SU-DHL-6 (cell line): Measurements from ENCODE around the gene EEF2KMT.

Experiments
- EZH2phosphoT487 ChIP-seq: fragments of 200-600 bp; sonication (generic), shearing (Covaris generic); conservative IDR thresholded peaks from 2 replicates; pipeline ENCODE4 v1.6.1; 2018; ENCODE audit warnings: mild to moderate bottlenecking, antibody characterized with exemption, low read length, moderate library complexity, mixed read lengths
- TF ChIP-seq, protein P1 (sequence below): fragments of 200-600 bp; sonication (generic); IDR thresholded peaks from one replicate; pipeline ENCODE4 v1.5.1; 2017; ENCODE audit warnings: antibody characterized with exemption, mild to moderate bottlenecking, low read length, moderate library complexity; ENCODE audit not compliant: insufficient read depth, poor library complexity, severe bottlenecking

DNA sequence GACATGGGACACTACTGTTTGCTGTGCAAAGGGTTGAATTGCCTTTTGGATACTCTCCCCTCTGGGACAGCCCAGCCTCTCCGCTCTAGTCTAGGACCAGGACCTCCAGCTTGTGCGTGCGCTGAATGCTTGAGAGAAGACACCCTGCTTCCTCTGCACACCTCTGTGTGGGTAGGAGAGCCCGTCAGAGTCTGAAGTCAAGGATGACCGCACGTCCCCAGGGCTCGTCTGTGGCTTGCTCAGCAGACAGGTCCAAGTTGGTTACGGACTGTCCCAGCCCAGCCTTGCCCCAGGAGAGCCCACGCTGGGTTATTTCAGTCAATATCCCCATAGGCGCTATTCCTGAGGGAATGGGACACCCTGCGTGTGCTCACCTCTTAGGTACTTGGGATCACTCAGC, 35.5 kb downstream of the EEF2KMT start:
- TF ChIP-seq, protein P1, sequence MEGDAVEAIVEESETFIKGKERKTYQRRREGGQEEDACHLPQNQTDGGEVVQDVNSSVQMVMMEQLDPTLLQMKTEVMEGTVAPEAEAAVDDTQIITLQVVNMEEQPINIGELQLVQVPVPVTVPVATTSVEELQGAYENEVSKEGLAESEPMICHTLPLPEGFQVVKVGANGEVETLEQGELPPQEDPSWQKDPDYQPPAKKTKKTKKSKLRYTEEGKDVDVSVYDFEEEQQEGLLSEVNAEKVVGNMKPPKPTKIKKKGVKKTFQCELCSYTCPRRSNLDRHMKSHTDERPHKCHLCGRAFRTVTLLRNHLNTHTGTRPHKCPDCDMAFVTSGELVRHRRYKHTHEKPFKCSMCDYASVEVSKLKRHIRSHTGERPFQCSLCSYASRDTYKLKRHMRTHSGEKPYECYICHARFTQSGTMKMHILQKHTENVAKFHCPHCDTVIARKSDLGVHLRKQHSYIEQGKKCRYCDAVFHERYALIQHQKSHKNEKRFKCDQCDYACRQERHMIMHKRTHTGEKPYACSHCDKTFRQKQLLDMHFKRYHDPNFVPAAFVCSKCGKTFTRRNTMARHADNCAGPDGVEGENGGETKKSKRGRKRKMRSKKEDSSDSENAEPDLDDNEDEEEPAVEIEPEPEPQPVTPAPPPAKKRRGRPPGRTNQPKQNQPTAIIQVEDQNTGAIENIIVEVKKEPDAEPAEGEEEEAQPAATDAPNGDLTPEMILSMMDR: no peak
- TF ChIP-seq EZH2phosphoT487: no peak
